ENCODE data around the gene UBE2V1. TPM values are rescaled to one million over a fixed set of nuclear protein-coding genes. Genes with fewer than 3 reads are reported as not detected.
"Not testable (repeated sequence)": the region's sequence is repeated elsewhere in the genome, so short reads cannot be mapped to it uniquely, and the experiment has no call there.

The UBE2V1 gene
- total RNA-seq, 1 donor from 2014 or later = 77.8 TPM

DNA sequence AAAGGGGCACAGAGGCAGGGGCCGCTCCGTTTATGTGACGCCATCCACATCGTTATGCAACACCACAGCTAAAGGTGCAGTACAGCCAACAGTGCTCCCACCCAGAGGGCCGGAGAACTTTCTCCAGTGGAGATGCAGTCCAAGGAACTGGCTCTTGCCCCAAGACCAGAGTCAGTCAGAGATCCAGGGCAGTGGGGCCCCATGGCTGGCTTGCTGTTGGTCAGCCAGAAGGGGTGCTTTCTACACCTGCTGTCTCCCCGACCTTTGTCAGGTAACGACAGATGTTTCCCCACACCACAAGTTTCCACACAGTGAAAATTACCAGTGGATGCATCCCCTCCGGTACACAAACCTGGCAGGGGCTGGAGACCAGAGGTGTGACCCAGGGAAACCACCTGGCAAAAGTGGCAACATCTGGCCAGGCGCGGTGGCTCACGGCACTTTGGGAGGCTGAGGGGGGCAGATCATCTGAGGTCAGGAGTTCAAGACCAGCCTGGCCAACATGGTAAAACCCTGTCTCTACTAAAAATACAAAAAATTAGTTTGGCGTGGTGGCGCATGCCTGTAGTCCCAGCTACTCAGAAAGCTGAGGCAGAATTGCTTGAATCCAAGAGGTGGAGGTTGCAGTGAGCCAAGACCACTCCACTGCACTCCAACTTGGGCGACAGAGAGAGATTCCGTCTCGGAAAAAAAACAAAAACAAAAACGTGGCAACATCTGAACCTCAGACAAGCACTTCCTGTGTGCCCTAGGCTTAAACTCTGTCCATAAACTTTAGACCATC is 34.9 kb downstream of the UBE2V1 start:
- ATAC-seq (ENCODE audit: poor library complexity) = no peak
- intact Hi-C loops (cut with DNase I) = no loop called here
- DNase-seq = no peak

DNA sequence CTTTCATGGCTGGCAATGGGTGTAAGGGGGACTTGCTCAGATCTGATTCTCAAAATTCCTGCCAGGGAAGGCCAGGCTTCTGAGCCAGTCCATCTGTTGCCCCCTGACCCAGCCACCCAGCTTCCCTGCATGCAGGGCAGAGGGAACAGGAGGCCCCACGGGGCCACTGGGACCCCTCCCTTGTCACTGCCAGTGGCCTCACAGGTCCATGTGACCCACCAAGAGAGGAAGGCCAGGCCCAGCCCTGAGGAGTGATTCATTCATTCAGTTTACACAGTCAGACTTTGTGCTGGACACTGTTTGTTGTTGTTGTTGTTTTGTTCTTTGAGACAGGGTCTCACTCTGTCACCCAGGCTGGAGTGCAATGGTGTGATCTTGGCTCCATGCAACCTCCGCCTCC is 39.5 kb downstream of the UBE2V1 start:
- ATAC-seq (ENCODE audit: poor library complexity) = no peak
- intact Hi-C loops (cut with DNase I) = no loop called here
- no peak for DNase-seq

DNA sequence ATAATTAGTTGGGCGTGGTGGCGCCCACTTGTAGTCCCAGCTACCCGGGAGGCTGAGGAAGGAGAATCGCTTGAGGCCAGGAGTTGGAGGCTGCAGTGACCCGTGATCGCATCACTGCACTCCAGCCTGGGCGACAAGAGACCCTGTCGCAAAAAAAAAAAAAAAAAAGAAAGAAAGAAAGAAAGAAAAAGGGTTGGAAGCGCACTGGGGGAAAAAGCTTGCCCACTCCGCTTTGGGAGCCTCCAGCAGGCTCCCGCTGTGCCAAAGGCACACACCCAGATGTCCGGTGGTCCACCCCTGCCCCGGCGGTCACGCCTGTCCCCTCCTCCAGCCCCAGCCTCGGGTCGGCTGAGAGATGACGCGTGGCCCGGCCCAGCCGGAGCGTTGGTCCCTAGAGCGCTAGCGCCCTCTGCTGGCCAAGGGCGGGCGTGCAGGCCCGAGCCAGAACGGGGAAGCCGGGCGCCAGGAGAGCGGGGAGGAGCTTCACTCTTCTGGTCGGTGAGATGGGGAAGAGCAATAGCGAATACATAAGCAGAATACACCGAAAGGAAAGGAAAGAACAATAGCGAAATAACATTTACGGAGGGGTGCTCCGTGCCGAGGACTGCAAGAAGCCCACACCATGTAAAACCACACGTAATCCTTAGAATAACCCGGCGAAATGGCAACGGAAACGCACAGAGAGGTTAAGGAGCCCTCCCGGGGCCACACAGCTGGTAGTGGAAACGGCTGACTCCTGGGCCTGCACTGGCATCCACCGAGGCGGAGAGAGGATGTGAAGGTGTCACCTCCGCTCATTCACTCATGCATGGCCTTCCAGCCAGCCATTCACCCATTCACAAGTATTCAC is 41.7 kb downstream of the UBE2V1 start:
- intact Hi-C loops (cut with DNase I) = loop anchor here (2.0 kb wide), 1 partner anchor 90 kb away; no protein-coding TSS in a partner anchor
- peak; percentile 95 for DNase-seq
- ATAC-seq (ENCODE audit: poor library complexity) = peak; percentile 95

DNA sequence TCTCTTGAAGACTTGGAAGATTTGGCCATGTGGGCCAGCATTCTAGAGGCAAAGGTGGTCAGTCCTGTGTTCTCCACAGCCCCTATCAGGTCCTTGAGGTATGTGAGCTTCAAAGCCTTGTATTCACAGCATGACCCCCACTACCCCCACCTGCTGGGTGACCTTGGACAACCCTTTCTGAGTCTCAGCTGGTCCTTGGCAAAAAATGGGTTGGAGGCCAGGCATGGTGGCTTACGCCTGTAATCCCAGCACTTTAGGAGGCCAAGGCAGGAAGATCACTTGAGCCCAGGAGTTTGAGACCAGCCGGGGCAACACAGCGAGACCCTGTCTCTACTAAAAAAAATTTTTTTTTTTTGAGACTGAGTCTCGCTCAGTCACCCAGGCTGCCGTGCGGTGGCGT is 42.6 kb downstream of the UBE2V1 start:
- peak; percentile 16 for DNase-seq
- intact Hi-C loops (cut with DNase I) = loop anchor here (2.0 kb wide), 1 partner anchor 90 kb away; no protein-coding TSS in a partner anchor

DNA sequence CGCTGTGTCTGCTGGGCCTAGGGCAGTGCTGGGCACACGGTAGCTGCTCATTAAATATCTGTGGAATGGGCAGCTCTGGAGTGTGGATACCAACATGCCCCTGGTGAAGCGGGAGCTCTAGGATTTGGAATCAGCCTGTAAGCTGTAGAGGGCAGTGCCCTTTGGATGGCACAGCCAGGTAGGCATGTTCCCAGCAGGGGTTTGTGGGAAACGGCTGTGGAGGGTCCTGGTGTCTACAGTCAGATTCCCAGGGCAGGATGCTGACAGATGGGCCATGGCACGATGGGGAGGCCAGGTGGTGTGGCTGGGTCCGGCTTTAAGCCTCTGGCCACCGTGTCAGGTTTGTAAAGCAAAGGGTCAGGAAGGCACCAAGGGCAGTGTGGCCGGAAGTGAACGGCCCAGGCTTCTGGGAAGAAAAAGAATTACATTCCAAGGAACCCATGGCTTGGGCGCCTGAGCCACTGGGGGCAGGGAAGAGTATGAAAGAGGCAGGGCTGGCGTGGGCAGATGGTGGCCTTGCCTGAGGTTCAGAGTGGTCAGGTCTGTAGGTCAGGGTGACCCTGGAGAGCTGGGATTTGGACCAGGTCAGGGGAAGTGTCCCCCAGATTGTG is 44.8 kb downstream of the UBE2V1 start:
- DNase-seq = peak; percentile 22
- intact Hi-C loops (cut with DNase I) = no loop called here
- no peak for ATAC-seq (ENCODE audit: poor library complexity)

More for the DNA sequence above, 42.6 kb downstream of the UBE2V1 start:
- ATAC-seq (ENCODE audit: poor library complexity) = no peak

DNA sequence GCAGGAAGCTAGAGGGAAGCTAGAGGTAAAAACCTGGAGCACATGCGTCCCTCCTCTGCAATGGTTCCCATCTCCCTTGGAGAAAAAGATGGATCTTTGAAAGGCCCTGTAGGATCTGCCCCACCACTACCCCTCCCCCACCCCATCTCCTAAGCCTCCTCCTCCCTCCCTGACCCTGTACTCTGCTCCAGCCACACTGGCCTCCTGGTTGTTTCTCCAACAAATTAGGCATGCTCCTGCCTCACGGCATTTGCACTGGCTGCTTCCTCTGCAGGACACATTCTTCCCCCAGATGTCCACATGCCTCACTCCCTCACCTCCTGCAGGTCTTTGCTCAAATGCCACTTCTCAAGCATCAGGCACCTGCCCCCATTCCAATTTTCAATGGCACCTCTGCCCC is 45.5 kb downstream of the UBE2V1 start:
- ATAC-seq (ENCODE audit: poor library complexity) = no peak
- peak; percentile 10 for DNase-seq
- intact Hi-C loops (cut with DNase I) = no loop called here

DNA sequence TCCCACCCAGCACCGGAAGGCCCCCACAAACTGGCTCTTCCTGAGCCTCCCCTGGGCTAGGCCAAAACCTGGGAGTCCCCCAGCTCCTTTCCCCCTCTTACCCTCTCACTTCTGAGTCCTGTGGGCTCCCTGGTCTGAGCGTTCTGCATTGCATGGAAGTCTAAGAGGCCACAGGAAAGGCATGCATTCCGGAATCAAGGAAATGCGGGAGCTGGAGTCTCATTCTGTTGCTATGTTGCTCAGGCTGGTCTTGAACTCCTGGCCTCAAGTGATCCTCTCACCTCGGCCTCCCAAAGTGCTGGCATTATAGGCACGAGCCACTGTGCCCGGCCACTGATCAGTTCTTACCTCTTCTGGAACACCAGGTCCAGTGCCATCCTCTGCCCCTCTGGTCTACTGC is 45.9 kb downstream of the UBE2V1 start:
- DNase-seq (peak; percentile 32), ATAC-seq (ENCODE audit: poor library complexity) (no peak)
- intact Hi-C loops (cut with DNase I) = no loop called here

DNA sequence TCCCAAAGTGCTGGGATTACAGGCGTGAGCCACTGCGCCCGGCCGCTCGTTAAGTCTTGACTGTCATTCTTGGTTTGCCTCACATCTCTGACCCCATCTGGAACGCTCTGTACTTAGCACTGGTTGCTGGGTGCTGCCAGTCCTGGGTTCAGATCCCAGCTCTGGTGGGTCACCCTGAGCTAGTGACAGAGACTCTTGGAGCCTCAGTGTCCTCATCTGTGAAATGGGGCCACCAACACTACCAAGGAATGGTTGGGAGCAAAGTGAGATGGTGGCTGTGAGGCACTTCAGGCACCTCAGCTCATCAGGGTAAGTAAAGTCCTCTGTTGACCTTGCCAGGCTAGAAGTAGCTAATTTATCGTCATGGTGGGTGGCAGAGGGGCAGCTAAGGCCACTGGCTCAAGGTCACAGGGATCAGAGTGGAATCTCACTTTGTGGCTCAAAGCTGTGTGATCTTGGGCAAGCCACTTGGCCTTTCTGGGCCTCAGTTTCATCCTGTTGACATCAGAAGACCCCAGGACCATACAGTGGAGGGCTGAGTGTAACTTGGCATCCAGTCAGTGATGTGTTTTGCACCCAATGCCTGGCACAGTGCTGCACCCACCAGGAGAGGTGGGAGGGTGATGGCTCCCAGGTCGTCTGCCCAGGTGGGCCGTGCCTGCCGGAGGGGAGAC is 46.7 kb downstream of the UBE2V1 start:
- intact Hi-C loops (cut with DNase I) = no loop called here
- peak; percentile 6 for DNase-seq
- ATAC-seq (ENCODE audit: poor library complexity) = no peak

DNA sequence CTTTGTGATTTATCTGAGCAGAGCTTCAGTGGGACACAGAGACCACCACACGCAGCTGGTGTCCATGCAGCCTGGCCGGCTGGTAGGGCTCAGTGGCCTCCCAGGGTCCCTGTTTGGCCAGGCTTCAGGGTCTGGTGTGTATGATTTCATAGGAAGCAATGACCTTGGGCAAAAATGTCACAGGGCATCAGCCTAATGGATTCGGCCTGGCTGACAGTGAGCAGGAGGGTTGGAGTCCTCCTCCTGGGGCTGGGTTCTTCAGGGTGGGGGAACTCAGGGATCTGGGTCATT is 47.7 kb downstream of the UBE2V1 start:
- intact Hi-C loops (cut with DNase I) = no loop called here
- no peak for DNase-seq
- no peak for ATAC-seq (ENCODE audit: poor library complexity)

DNA sequence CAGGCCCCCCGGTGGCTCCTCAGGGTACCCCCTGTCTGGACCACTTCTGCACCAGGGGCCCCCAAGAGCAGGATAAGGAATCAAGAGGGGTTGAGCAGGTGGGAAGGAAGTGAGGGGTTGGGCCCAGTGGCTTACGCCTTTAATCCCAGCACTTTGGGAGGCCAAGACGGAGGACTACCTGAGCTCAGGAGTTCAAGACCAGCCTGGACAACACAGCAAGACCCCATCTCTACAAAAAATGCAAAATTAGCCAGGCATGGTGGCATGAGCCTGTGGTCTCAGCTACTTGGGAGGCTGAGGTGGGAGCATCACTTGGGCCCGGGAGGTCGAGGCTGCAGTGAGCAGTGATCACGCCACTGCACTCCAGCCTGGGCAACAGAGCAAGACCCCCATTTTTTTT is 49.2 kb downstream of the UBE2V1 start:
- intact Hi-C loops (cut with DNase I); DNase-seq; ATAC-seq (ENCODE audit: poor library complexity): not testable (repeated sequence)

DNA sequence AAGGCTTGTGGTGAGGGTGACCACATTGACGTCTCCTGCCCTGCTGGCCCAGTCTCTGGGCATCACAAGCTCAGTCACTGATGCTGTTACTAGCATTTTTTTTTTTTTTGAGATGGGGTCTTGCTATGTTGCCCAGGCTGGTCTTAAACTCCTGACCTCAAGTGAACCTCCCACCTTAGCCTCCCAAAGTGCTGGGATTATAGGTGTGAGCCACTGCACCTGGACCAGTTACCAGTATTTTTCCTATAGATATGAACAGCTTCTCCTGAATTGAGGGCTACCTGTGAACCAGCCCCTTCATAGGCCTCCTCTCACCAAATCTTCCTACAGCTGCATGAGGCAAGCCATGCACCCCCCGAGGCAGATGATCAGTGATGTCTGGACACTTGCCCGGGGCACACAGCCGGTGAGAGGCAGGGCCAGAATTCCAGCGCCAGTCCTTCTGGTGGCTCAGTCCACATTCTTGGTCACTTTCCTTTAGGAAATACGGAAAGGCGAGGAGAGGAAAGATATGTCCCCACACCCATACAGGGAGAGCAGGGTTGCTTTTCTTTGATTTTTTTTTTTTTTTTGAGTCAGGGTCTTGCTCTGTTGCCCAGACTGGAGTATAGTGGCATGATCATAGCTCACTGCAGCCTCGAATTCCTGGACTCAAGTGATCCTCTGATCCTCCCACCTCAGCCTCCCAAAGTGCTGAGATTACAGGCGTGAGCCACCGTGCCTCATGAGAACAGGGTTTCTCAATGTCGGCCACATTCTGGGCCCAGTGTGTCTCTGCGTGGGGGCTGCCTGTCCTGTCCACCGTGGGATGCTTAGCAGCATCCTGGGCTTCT is 50.7 kb downstream of the UBE2V1 start:
- intact Hi-C loops (cut with DNase I) = no loop called here
- no peak for DNase-seq

DNA sequence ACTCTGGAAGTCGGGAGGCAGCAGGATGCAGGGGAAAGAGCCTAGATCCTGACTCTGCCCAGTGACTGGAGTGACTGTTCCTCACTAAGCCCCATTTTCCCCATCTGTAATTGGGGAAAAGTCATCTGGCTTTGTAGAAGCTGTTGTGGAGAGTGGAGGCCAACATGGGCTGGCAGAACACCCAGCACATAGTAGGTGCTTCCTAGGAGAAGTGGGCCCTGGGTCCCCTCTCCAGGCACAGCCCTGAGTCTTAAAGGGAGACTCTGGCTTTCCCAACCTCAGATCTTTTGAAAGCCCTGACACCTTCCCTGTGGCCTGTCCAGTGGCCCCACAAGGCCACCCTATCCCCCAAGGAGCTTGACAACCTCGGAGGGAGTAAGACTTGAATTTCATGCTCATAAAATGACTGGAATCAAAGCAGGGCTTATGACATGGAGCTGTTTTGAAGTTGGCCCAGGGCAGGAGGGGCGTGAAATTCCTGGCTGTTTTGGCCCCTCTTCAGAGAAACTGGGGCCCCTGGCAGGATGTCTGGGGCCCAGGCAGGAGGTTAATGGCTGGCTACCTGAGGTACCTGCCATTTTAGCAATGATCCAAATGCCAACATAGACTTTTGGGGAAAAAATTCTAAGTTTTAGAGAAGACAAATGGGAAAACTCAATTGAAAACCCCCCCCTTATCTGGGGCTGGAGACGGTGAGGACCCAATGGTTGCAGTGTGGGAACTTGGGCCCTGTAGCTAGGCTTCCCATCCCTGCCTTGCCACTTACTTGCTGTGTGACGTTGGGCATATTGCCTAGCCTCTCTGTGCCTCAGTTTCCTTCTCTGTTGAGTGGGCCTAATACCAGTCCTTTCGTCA is 51.6 kb downstream of the UBE2V1 start:
- no peak for ATAC-seq (ENCODE audit: poor library complexity)
- intact Hi-C loops (cut with DNase I) = no loop called here
- DNase-seq = no peak

More for the DNA sequence above, 50.7 kb downstream of the UBE2V1 start:
- ATAC-seq (ENCODE audit: poor library complexity) = no peak

DNA sequence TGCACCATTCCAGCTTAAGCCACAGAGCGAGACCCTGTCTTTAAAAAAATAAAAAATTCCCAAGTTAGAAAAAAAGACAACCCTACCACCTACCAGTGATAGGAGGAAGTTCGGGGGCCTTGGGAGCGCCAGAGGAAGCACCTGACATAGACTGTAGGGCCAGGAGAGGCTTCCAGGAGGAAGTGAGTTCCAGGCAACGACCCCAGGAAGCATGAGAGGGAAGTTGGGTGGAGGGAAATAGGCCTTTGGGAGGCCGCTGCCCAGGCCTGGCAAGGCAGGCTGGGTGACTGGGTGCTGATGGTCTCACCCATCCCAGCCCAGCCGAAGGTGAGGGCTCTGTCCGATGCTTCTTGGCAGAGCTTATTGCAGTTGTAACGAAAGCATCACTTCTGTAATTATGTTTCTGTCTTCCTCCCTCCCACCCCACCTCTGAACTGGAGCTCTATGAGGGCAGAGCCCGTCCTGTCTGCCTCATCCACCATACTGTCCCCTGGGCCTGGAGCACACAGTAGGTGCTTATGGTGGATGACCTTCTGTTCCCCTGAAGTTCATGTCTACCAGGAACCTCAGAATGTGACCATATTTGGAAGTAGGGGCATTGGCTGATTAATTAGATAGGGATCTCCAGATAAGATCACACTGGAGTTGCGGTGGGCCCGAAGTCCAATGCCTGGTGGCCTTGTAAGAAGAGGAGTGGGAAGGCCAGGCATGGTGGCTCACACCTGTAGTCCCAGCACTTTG is 54.1 kb downstream of the UBE2V1 start:
- no peak for ATAC-seq (ENCODE audit: poor library complexity)
- no peak for DNase-seq
- intact Hi-C loops (cut with DNase I) = no loop called here

DNA sequence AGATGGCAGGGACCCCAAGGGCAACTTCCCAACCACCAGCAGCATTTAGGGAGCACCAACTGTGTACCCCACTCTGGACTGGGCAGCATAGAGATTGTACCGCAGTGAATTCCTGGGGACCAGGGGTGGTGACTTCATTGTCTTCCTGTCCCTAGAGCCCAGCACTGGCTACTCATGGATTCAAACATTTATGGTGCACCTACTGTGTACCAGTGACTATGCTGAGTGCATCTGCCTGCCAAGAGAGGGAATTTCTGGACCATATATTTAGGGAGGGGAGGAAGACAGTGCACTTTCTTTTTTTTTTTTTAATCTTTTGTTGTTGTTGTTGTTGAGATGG is 55.3 kb downstream of the UBE2V1 start:
- no peak for DNase-seq

DNA sequence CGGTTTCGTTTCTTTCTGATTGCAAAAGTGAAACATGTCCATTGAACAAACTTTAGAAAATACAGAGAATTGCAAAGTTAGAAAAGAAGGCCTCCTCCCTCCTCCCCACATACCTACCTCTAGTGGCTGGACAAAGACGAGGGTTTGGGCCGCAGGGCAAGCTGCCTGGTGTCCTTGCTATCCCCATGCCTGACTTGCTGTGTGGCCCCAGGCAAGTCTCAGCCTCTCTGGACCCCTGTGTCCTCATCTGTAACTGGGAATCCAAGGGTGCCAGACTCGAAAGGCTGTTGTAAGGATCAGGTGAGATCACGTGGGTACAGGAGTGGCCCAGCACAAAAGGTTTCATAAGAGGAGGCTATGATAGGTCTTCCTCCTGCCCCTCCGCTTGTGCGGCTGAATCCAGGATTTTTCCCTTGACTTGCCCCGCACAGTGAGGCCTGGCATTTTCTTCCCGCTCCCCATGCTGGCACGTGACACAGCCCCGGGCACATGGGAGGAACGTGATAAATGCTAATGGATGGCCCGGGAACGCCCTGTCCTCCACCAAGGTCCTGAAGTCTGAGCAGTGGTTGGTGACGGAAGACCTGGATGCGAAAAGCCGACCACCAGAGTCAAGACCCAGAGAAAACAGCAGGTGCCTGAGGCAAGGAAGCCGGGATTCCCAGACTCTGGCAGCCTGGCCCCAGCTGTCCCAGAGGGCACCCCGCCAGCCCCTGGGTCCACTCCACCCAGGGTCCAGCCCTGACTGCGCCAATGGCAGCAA is 55.8 kb downstream of the UBE2V1 start:
- intact Hi-C loops (cut with DNase I) = no loop called here
- ATAC-seq (ENCODE audit: poor library complexity) (no peak), DNase-seq (no peak)

More for the DNA sequence above, 55.3 kb downstream of the UBE2V1 start:
- intact Hi-C loops (cut with DNase I) = no loop called here
- ATAC-seq (ENCODE audit: poor library complexity) = no peak

DNA sequence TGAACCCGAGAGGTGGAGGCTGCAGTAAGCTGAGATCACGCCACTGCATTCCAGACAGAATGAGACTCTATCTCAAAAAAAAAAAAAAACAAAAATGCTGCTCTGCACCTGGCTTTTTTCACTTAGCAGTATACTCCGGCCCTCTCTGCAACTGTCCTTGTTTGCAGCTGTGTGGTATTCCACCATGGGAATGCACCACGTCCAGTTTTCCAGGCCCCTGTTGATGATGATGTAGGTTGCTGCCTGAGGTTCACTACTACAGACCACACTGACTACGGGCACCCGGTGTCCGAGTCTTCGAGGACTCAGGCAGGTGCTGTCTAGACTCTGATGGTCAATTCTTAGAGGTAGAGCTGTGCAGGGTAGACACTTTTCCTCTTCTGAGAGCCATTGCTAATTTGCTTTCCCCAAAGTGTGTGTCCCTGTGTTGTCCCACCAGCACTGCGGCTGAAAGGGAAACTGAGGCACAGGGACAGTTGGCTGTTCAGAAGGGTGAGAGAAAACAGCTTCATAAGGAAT is 56.5 kb downstream of the UBE2V1 start:
- intact Hi-C loops (cut with DNase I) = no loop called here
- DNase-seq = no peak
- no peak for ATAC-seq (ENCODE audit: poor library complexity)

Data from Right ventricle myocardium superior (tissue), 1 donor.